ENCODE data around the gene TRIM8.

Gene TRIM8

GRCh38 chr10:102651455-102652169 lies 7.3 kb downstream of the TRIM8 start:
- TF ChIP-seq TEAD4 (IDR thresholded peaks at IDR 0.05), result peak; percentile 43
- TF ChIP-seq USF1 (IDR thresholded peaks at IDR 0.05), result 0 out of 2 replicates have a peak, but pooled peaks have one; percentile 19
- TF ChIP-seq FOXM1 (IDR thresholded peaks at IDR 0.05; ENCODE audit: borderline replicate concordance, low read depth), result no peak
- TF ChIP-seq RAD21 (IDR thresholded peaks at IDR 0.05; ENCODE audit: low read depth), result no peak
- TF ChIP-seq ZBTB7A (IDR thresholded peaks at IDR 0.05; ENCODE audit: low read depth), result no peak
- peak; percentile 44; the same call in 1 of the 2 replicates for TF ChIP-seq NFIC (IDR thresholded peaks at IDR 0.05)
- peak; percentile 76 for TF ChIP-seq MAX (IDR thresholded peaks at IDR 0.05)
- TF ChIP-seq REST (IDR thresholded peaks at IDR 0.05; ENCODE audit: low read depth), result no peak
- TF ChIP-seq TCF12 (IDR thresholded peaks at IDR 0.05; ENCODE audit: low read depth), result peak; percentile 50; the same call in 1 of the 2 replicates
- no peak for TF ChIP-seq YY1 (IDR thresholded peaks at IDR 0.05; ENCODE audit: low read depth)

- TF ChIP-seq YY1 (IDR thresholded peaks at IDR 0.05; ENCODE audit: low read depth), result no peak
- TF ChIP-seq EGR1 (IDR thresholded peaks at IDR 0.05), result no peak
- no peak for TF ChIP-seq MAX (IDR thresholded peaks at IDR 0.05)
- TF ChIP-seq CEBPB (IDR thresholded peaks at IDR 0.05), result no peak
- TF ChIP-seq ZBTB7A (IDR thresholded peaks at IDR 0.05; ENCODE audit: low read depth), result no peak
- TF ChIP-seq TEAD4 (IDR thresholded peaks at IDR 0.05), result no peak
- TF ChIP-seq USF1 (IDR thresholded peaks at IDR 0.05), result no peak
- no peak for TF ChIP-seq RAD21 (IDR thresholded peaks at IDR 0.05; ENCODE audit: low read depth)
- no peak for TF ChIP-seq CREB1 (IDR thresholded peaks at IDR 0.05; ENCODE audit: low read depth)
These were observed 8.1 kb downstream of the TRIM8 start for GRCh38 chr10:102652170-102652916.

GRCh38 chr10:102653060-102653459 lies 8.8 kb downstream of the TRIM8 start:
- TF ChIP-seq CREB1 (IDR thresholded peaks at IDR 0.05; ENCODE audit: low read depth) (no peak), EP300 (IDR thresholded peaks at IDR 0.05; ENCODE audit: borderline replicate concordance) (no peak), EGR1 (IDR thresholded peaks at IDR 0.05) (no peak), FOXM1 (IDR thresholded peaks at IDR 0.05; ENCODE audit: borderline replicate concordance, low read depth) (no peak), NFIC (IDR thresholded peaks at IDR 0.05) (no peak), USF1 (IDR thresholded peaks at IDR 0.05) (no peak), RAD21 (IDR thresholded peaks at IDR 0.05; ENCODE audit: low read depth) (no peak), TCF12 (IDR thresholded peaks at IDR 0.05; ENCODE audit: low read depth) (no peak), TEAD4 (IDR thresholded peaks at IDR 0.05) (no peak), MAX (IDR thresholded peaks at IDR 0.05) (no peak), ZBTB7A (IDR thresholded peaks at IDR 0.05; ENCODE audit: low read depth) (no peak), YY1 (IDR thresholded peaks at IDR 0.05; ENCODE audit: low read depth) (no peak), CEBPB (IDR thresholded peaks at IDR 0.05) (no peak)

- TF ChIP-seq CREB1 (IDR thresholded peaks at IDR 0.05; ENCODE audit: low read depth), result no peak
- no peak for TF ChIP-seq EGR1 (IDR thresholded peaks at IDR 0.05)
- no peak for TF ChIP-seq CEBPB (IDR thresholded peaks at IDR 0.05)
- TF ChIP-seq NFIC (IDR thresholded peaks at IDR 0.05), result no peak
- no peak for TF ChIP-seq ZBTB7A (IDR thresholded peaks at IDR 0.05; ENCODE audit: low read depth)
- TF ChIP-seq TEAD4 (IDR thresholded peaks at IDR 0.05), result no peak
These were observed 10.3 kb downstream of the TRIM8 start for GRCh38 chr10:102654566-102654965.

- TF ChIP-seq EGR1 (IDR thresholded peaks at IDR 0.05), result no peak
- no peak for TF ChIP-seq TEAD4 (IDR thresholded peaks at IDR 0.05)
- TF ChIP-seq TAF1 (IDR thresholded peaks at IDR 0.05; ENCODE audit: low read depth), result no peak
- TF ChIP-seq YY1 (IDR thresholded peaks at IDR 0.05; ENCODE audit: low read depth), result no peak
- no peak for TF ChIP-seq FOXM1 (IDR thresholded peaks at IDR 0.05; ENCODE audit: borderline replicate concordance, low read depth)
- no peak for TF ChIP-seq ZBTB7A (IDR thresholded peaks at IDR 0.05; ENCODE audit: low read depth)
- TF ChIP-seq CREB1 (IDR thresholded peaks at IDR 0.05; ENCODE audit: low read depth), result no peak
- TF ChIP-seq MAX (IDR thresholded peaks at IDR 0.05), result no peak
- no peak for TF ChIP-seq REST (IDR thresholded peaks at IDR 0.05; ENCODE audit: low read depth)
These were observed 10.7 kb downstream of the TRIM8 start for GRCh38 chr10:102654969-102655368.
